ENCODE results near the gene SFXN5. TPM values are rescaled to one million over a fixed set of nuclear protein-coding genes. Genes with fewer than 3 reads are reported as not detected.

Gene SFXN5
- total and polyA plus RNA-seq, 2 donors (not counting 3 experiments of a cell fraction or from before 2014, with no cell fraction given): 18.7 to 28.6 TPM

- POLR2A ChIA-PET: no interaction called here
- dilution Hi-C loops (cut with MboI; ENCODE audit: extremely low pct_ligation_motif_present, low sequenced_read_pairs) (no loop called here), intact Hi-C loops (cut with micrococcal nuclease) (no loop called here)
- no peaks in the 10 kb centered on the region for H3K9me3 ChIP-seq (replicated peaks; ENCODE audit: control insufficient read depth, insufficient read depth, low read length)
- no peak overlapping the region for H3K27ac ChIP-seq (ENCODE audit: insufficient read depth, low read depth, low read length)
- H3K36me3 ChIP-seq (ENCODE audit: control insufficient read depth in 2 of 2, extremely low read depth in 1 of 2, insufficient read depth in 2 of 2, low read length in 2 of 2): no peaks in the 10 kb centered on the region
- FAIRE-seq: no peak
- no peak overlapping the region for H2AFZ ChIP-seq (ENCODE audit: low read depth, low read length)
- no peaks in the 10 kb centered on the region for H3K27me3 ChIP-seq (ENCODE audit: control insufficient read depth in 2 of 2, insufficient read depth in 2 of 2, low read length in 2 of 2)
- H3K9ac ChIP-seq (replicated peaks; ENCODE audit: extremely low read depth, insufficient read depth, low read length): no peak overlapping the region
- CTCF ChIA-PET: interaction anchor here (0.7 to 2.8 kb wide), 2 partner anchors 14 kb away, joined by 4 to 9 read pairs; no protein-coding TSS in a partner anchor
- H3K4me1 ChIP-seq (ENCODE audit: control insufficient read depth, extremely low read depth, insufficient read depth, low read length): no peaks in the 10 kb centered on the region
- BruUV-seq (replicated peaks): no TSS peak
- TF ChIP-seq MAX (IDR thresholded peaks at IDR 0.05; ENCODE audit: insufficient read depth, insufficient read length) (no peak), GATA2 (IDR thresholded peaks at IDR 0.05; ENCODE audit: insufficient read depth, insufficient read length, low read depth, low read length) (no peak), POLR2A (IDR thresholded peaks at IDR 0.05; ENCODE audit: low read depth, low read length) (no peak), JUN (IDR thresholded peaks at IDR 0.05; ENCODE audit: borderline replicate concordance, insufficient read depth, insufficient read length, low read depth) (no peak), EZH2 (IDR thresholded peaks at IDR 0.05; ENCODE audit: borderline replicate concordance, low read depth, low read length, severe bottlenecking) (no peak), MYC (IDR thresholded peaks at IDR 0.05; ENCODE audit: low read depth, low read length) (no peak), FOS (IDR thresholded peaks at IDR 0.05; ENCODE audit: borderline replicate concordance, insufficient read depth, low read length) (no peak), POLR2AphosphoS5 (IDR thresholded peaks at IDR 0.05; ENCODE audit: insufficient read depth, low read depth, low read length) (no peak), CTCF (IDR thresholded peaks at IDR 0.05; ENCODE audit: extremely low read depth in 1 of 2, insufficient read depth in 1 of 2, low read depth in 1 of 2, low read length in 2 of 2) (no peak)
- no peaks in the 10 kb centered on the region for H4K20me1 ChIP-seq (replicated peaks; ENCODE audit: control insufficient read depth, extremely low read depth, insufficient read depth, low read length)
- no peaks in the 10 kb centered on the region for H3K79me2 ChIP-seq (ENCODE audit: control insufficient read depth, insufficient read depth, low read length)
- H3K4me3 ChIP-seq (replicated peaks in 1 of 3; ENCODE audit: insufficient read depth in 1 of 3, low read depth in 1 of 3, low read length in 3 of 3): no peak overlapping the region
- DNase-seq (ENCODE audit: low read depth, low spot score): no peak
- H3K9me1 ChIP-seq (replicated peaks; ENCODE audit: control insufficient read depth, extremely low read depth, insufficient read depth, low read length): no peaks in the 10 kb centered on the region
- no peak overlapping the region for H3K4me2 ChIP-seq (ENCODE audit: insufficient read depth, low read length)
Measured at GRCh38 chr2:72959554-72959953, 112.0 kb downstream of the SFXN5 start.
